Measurements from ENCODE around the gene MANBA. TPM values are rescaled to one million over a fixed set of nuclear protein-coding genes. Genes with fewer than 3 reads are reported as not detected.

MANBA gene
- total RNA-seq, 1 donor from 2014 or later = 35.8 TPM

DNA sequence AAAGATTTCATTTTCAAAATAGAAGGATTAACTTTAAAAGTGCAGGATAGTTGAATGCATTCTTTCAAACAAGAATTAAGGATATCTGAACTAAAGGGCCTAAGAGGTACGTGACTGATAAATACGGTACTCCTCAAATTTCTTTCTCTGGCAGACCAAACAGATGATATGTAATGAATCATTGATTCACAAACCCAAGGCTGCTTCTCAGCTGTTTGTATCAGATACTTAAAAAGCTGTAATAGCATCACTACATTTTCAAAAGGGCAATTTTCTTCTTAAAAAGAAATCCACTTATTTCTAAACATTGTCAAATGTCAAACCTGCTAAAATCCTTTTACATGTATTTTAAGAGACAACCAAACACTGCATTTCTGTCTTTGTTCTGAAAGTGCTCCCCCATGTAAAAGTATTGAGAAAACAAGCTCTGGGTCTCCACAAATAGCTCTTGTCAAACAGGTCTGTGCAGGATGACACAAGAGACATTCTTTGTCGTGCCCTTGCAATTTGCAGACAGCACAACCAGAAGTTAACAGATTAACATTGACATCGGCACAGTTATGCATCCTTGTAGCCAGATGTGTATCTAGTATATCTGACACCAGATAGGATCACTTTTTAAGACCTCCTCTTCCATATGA, 82.0 kb downstream of the MANBA start:
- no peaks in the 10 kb centered on the region for H3K4me1 ChIP-seq
- H3K27me3 ChIP-seq = no peaks in the 10 kb centered on the region
- no peaks in the 10 kb centered on the region for H3K9me3 ChIP-seq
- TF ChIP-seq, protein P1, sequence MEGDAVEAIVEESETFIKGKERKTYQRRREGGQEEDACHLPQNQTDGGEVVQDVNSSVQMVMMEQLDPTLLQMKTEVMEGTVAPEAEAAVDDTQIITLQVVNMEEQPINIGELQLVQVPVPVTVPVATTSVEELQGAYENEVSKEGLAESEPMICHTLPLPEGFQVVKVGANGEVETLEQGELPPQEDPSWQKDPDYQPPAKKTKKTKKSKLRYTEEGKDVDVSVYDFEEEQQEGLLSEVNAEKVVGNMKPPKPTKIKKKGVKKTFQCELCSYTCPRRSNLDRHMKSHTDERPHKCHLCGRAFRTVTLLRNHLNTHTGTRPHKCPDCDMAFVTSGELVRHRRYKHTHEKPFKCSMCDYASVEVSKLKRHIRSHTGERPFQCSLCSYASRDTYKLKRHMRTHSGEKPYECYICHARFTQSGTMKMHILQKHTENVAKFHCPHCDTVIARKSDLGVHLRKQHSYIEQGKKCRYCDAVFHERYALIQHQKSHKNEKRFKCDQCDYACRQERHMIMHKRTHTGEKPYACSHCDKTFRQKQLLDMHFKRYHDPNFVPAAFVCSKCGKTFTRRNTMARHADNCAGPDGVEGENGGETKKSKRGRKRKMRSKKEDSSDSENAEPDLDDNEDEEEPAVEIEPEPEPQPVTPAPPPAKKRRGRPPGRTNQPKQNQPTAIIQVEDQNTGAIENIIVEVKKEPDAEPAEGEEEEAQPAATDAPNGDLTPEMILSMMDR (IDR thresholded peaks at IDR 0.05) = no peak
- TF ChIP-seq POLR2A (IDR thresholded peaks at IDR 0.05) (no peak), POLR2AphosphoS5 (IDR thresholded peaks at IDR 0.05; ENCODE audit: insufficient read depth in 1 of 2, low read depth in 1 of 2) (no peak)
- intact Hi-C loops (cut with DNase I) = no loop called here
- no peaks in the 10 kb centered on the region for H3K36me3 ChIP-seq
- H3K4me3 ChIP-seq = no peak overlapping the region
- H3K27ac ChIP-seq = no peak overlapping the region
- DNase-seq (ENCODE audit: extremely low spot score in 2 of 2) = no peak

DNA sequence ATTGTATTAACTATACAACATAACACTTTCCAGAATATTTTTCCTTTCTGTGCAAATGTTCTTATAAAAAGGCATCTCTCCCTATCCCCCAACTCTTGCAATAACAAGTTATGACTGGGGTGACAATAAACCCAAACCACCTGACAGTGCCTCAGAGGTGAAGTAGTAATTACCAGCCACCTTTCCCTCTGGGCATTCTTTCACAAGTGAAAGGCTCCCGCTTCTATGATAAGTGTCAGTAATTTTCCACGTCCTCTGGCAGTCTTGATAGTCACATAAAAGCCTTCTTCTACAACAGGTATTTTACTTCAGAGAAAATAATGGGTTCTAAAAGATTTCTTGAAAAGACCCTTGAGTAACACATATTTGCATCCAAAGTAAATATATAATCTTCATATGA, 82.7 kb downstream of the MANBA start:
- Histone ChIP-seq H3K27me3 (no peaks in the 10 kb centered on the region), H3K4me3 (no peak overlapping the region), H3K9me3 (no peaks in the 10 kb centered on the region), H3K4me1 (no peaks in the 10 kb centered on the region), H3K36me3 (no peaks in the 10 kb centered on the region), H3K27ac (no peak overlapping the region)
- DNase-seq (ENCODE audit: extremely low spot score in 2 of 2) = no peak
- TF ChIP-seq, protein P1 (IDR thresholded peaks at IDR 0.05) = no peak
- TF ChIP-seq POLR2A (IDR thresholded peaks at IDR 0.05) = no peak
- no peak for TF ChIP-seq POLR2AphosphoS5 (IDR thresholded peaks at IDR 0.05; ENCODE audit: insufficient read depth in 1 of 2, low read depth in 1 of 2)
- intact Hi-C loops (cut with DNase I) = no loop called here

DNA sequence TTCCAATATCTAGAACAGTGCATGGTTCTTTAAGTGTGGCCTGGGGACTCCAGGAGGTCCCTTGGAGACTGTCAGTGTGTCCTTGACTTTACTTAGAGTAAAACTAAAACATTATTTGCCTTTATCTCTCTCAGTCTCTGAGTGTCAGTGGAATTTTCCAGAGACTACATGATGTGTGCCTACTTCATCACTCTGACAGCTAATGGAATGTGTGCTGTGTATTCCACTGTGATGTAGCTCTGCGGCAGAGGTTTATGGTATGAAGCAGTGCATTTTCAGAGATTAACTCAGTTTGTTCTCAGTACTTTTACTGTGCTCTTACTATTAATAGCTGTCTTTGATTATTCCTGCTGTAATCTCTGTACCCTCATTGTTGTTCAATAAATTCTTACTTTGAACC, 85.6 kb downstream of the MANBA start:
- no peaks in the 10 kb centered on the region for H3K9me3 ChIP-seq
- no peak for TF ChIP-seq POLR2AphosphoS5 (IDR thresholded peaks at IDR 0.05; ENCODE audit: insufficient read depth in 1 of 2, low read depth in 1 of 2)
- TF ChIP-seq, protein P1 (IDR thresholded peaks at IDR 0.05) = no peak
- no peak for TF ChIP-seq POLR2A (IDR thresholded peaks at IDR 0.05)
- no peaks in the 10 kb centered on the region for H3K27me3 ChIP-seq
- H3K36me3 ChIP-seq = no peaks in the 10 kb centered on the region
- no peak overlapping the region for H3K4me3 ChIP-seq
- intact Hi-C loops (cut with DNase I) = no loop called here
- H3K27ac ChIP-seq = no peak overlapping the region
- H3K4me1 ChIP-seq = no peaks in the 10 kb centered on the region
- no peak for DNase-seq (ENCODE audit: extremely low spot score in 2 of 2)

DNA sequence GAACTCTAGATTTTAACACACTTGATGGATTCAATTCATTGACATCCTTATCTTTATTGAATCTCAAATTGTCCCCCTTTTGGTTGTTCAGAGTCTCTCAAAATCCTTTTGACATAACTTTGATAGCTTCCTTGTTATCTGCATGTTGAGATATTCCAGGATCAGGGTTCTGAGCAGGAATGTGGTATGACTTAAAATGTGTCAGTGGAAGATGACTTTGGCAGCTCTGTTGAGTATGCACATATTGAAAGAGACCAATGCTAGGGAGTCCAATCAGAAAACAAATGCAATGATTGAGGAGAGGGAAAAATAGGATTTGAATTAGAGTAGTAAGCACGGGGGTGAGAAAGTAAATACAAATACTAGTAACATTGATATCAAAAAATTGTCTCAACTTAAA, 93.8 kb downstream of the MANBA start:
- Histone ChIP-seq H3K36me3 (peaks cover 0 to 8% of the 10 kb centered on the region in 2 donors), H3K9me3 (no peaks in the 10 kb centered on the region), H3K4me1 (no peaks in the 10 kb centered on the region), H3K4me3 (no peak overlapping the region), H3K27ac (no peak overlapping the region), H3K27me3 (no peaks in the 10 kb centered on the region)
- TF ChIP-seq POLR2AphosphoS5 (IDR thresholded peaks at IDR 0.05; ENCODE audit: insufficient read depth in 1 of 2, low read depth in 1 of 2) (no peak), POLR2A (IDR thresholded peaks at IDR 0.05) (no peak)
- TF ChIP-seq, protein P1 (IDR thresholded peaks at IDR 0.05) = no peak
- no peak for DNase-seq (ENCODE audit: extremely low spot score in 2 of 2)
- intact Hi-C loops (cut with DNase I) = no loop called here

DNA sequence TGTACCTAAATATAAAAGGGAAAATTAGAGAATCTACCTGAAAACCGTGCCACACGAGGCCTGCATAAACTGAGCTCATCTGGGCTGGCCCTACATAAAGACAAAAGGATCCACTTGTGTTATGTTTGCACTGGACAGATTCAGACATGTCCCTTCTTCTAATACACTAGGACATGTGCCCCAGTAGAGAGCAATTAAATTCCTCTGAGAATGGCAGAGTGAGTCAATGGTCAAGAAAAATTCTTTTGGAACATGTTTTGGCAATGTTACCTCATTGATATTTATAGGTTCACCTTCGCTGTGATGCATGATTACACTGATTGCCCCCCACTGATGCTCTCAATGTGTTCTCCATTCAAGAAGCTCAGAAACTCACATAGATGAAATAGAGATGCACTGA, 95.2 kb downstream of the MANBA start:
- Histone ChIP-seq H3K36me3 (peaks cover 0 to 8% of the 10 kb centered on the region in 2 donors), H3K9me3 (no peaks in the 10 kb centered on the region), H3K27me3 (no peaks in the 10 kb centered on the region), H3K4me1 (no peaks in the 10 kb centered on the region), H3K4me3 (no peak overlapping the region), H3K27ac (no peak overlapping the region)
- TF ChIP-seq, protein P1 (IDR thresholded peaks at IDR 0.05) = no peak
- TF ChIP-seq POLR2AphosphoS5 (IDR thresholded peaks at IDR 0.05; ENCODE audit: insufficient read depth in 1 of 2, low read depth in 1 of 2) = no peak
- intact Hi-C loops (cut with DNase I) = no loop called here
- DNase-seq (ENCODE audit: extremely low spot score in 2 of 2) = no peak
